Activated gamma-delta T cell treated with anti-CD3 and anti-CD28 coated beads, Interleukin-2, amount 50 U/mL, for 16 hours (primary cell): ENCODE results near the gene P2RY4.
"Not testable (repeated sequence)": the region's sequence is repeated elsewhere in the genome, so short reads cannot be mapped to it uniquely, and the experiment has no call there.

ENCODE experiments used
- DNase-seq: peaks from one replicate; pipeline ENCODE4 v3.0.0-alpha.2; 2020; ENCODE audit warnings: low read depth

P2RY4 gene

DNA sequence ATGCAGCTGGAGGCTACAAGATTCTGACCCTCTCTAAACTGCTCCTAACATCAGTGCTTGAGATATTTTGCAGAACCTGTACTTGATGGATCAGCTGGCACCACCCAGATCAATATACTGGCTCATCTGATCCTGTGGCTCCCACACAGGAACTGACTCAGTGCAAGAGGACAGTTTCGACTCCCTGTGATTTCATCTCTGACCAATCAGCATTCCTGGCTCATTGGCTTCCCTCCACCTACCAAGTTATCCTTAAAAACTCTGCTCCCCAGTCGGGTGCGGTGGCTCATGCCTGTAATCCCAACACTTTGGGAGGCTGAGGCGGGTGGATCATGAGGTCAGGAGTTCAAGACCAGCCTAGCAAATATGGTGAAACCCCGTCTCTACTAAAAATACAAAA is 16.4 kb downstream of the P2RY4 start:
- DNase-seq = not testable (repeated sequence)

DNA sequence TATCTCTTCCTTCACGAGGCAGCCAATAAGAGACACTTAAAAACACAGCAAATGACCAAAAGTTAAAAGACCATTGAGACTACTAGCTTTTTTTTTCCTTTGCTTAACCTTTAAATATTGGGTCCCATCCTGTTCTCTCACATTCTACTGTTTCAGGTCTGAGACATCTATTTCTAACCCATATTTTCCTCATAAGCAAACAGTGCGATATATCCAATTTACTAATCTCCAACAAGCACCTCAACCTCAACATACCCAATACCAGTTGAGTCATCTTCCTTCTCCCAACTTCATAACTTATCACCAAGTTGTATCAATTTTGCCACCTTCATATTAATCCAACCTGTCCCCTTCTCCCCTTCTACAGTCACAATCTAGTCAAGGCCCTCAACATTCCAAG is 18.5 kb downstream of the P2RY4 start:
- DNase-seq = no peak

DNA sequence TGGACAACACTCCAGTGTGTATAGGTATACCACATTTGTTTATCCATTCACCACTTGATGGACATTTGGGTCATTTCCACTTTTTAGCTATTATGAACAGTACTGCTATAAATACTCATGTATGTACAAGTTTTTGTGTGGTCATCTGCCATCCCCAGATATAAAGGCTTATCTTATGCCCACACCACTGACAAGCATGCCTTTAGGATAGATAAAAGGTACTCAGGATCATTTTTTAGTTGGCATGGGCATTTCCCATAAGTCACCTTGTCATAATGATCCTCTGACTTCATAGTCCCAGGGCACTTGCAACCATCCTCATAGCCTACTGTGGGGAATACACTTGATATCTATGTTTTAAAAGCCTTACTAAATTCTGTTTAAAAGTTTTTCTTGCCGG is 19.3 kb downstream of the P2RY4 start:
- no peak for DNase-seq

DNA sequence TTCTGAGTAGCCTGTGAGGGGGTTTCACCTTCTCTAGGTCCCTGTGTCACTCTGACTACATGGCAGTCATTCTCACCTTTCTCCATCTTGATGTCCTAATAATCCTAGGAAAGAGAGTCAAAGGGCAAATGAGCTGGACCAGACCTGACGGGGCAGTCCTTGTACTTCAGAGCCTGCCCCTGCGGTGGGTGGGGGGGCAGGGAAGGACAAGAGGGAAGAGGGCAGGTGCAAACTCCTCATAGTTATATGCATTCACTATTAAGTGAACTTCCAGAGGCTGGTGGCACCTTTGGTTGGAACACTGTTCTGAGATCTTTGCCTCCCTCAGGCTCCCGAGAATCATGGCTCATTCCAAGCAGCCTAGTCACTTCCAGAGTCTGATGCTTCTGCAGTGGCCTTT is 25.6 kb downstream of the P2RY4 start, which contains the start of gene AWAT1:
Gene AWAT1 (plus strand): TSS at position 301 of the 400 bp plus-strand sequence. CDS start 41 bp downstream, at position 342.
- DNase-seq = no peak

DNA sequence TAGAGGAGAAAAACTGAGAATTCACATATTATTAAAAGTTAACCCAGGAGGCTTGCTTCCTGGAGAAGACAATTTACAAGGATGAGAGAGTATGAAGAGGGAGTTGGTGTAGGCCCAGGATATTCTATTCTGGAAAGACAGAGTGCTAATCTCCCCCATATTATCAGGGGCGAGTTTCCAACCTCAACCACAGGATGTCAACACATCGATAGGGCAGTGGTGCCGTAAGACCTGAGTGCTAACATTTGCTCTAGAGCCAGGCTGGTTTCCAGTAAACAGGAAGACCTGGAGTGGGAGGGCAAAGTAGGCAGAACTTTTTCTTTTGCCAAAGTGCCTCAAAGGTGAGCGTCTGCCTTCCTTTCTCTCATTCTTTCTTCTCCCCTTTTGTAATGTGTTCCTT is 28.3 kb downstream of the P2RY4 start:
- no peak for DNase-seq

DNA sequence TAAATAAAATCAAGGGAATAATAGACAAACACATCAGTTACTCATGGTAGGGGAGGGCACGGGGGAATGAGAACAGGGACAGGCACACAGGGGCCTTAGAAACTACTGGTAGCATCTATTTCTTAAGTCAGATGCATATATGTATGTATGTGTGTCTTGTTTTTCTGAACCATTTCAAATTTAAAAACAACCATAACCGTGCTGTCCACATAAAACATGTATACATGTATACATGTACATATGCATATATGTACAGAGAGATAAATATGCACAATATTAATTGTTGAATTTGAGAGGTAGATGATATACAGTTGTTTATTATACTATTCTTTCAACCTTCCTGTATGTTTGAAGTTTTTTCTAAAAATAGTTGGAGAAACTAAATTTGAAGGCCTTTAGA is 33.3 kb downstream of the P2RY4 start:
- DNase-seq = no peak

DNA sequence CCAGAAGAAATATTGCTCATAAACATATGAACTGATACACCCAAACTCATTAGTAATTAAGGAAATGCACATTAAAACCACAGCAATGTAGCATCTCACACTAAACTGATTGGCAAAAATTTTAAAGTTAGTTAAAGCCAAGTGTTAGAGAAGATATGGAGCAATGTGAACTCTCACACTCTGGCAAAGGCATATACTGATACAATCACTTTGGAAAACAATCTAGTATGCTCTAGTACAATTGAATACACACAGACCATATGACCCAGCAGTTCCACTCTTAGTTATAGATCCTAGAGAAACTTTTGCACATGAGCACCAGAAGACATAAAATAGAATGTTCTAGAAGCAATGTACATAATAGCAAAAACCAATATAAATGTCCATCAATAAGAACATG is 34.0 kb downstream of the P2RY4 start:
- no peak for DNase-seq

DNA sequence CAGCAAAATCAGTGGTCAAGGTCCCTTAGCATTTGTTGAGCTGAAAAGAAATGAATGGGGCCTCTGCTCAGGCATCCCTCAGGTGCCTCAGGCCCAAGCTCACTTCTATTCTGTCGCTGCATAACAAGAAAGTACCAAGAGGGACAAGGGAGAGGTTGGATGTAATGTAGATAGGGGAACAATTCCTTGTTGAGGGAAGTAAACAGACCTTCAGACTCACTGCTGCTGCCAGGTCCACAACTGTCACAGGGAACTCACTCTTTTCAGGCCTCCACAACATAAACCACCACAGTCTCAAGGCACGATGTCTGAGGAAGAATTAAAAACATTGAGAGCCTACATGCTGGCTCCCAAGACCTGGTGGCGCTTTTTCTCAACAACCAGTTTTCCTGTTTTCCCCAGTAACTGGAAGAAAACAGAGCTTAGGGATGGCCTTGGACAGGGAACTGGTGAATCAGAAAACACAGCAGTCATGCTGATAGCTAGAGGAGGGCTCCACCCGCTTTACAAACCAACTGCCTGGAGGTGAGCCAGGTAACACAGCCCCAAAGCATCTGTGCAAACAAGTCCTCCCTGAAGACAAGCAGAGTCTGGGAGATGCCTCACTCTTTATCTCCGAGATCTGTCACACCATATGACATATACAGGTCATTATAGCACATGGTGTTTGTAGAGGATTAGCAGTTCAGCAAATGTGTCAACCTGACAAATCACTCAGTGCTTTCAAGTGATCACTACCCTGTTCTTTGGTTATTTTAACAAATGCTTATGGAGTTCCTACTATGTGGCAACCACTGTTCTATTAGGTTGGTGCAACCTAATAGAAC is 39.9 kb downstream of the P2RY4 start:
- DNase-seq = no peak

DNA sequence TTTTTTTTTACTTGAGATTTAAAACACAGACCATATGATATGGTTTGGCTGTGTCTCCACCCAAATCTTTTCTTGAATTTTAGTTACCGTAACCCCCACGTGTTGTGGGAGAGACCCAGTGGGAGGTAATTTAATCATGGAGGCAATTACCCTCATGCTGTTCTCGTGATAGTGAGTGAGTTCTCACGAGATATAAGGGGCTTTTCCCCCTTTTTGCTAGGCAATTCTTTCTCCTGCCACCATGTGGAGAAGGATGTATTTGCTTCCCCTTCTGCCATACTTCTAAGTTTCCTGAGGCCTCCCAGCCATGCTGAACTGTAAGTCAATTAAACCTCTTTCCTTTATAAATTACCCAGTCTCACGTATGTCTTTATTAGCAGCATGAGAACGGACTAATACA is 50.4 kb downstream of the P2RY4 start:
- not testable (repeated sequence) for DNase-seq

DNA sequence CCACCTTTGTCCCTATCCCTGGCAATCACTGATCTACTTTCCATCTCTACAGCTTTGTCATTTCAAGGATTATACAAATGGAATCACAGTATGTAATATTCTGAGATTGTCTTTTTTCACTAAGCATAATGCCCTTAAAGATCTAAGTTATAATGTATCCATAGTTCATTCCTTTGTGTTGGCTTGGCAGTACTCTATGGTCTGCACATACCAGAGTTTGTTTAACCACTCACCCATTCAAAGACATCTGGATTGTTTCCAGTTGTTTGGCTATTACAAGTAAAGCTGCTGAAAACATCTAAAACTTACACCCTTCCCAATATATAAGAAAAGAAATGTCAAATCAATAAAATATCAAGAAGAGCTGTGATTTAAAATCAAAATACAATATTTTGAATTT is 51.5 kb downstream of the P2RY4 start:
- no peak for DNase-seq
